HUES64 (cell line): ENCODE data around the gene LY6G5C. TPM values are rescaled to one million over a fixed set of nuclear protein-coding genes. Genes with fewer than 3 reads are reported as not detected.

Source experiments
- H3K27ac ChIP-seq: 2 replicates; pipeline ENCODE4 v1.7.0; 2013; ENCODE audit warnings: low read depth, low read length, inconsistent platforms
- H3K27me3 ChIP-seq: 2 replicates; pipeline ENCODE4 v1.6.1; 2013; ENCODE audit warnings: mild to moderate bottlenecking, low read length; ENCODE audit not compliant: insufficient read depth
- H3K36me3 ChIP-seq: 2 replicates; pipeline ENCODE4 v1.6.1; 2013; ENCODE audit warnings: mild to moderate bottlenecking, low read length; ENCODE audit not compliant: insufficient read depth
- H3K4me1 ChIP-seq: 2 replicates; pipeline ENCODE4 v1.6.1; 2013; ENCODE audit warnings: mild to moderate bottlenecking, low read length, moderate library complexity; ENCODE audit not compliant: insufficient read depth
- H3K4me3 ChIP-seq: 2 replicates; pipeline ENCODE4 v1.5.1; 2013; ENCODE audit warnings: mild to moderate bottlenecking, low read length, moderate library complexity
- H3K9ac ChIP-seq: 2 replicates; pipeline ENCODE4 v1.6.1; 2013; ENCODE audit warnings: mild to moderate bottlenecking, low read depth, low read length
- H3K9me3 ChIP-seq: 2 replicates; pipeline ENCODE4 v1.6.1; 2013; ENCODE audit warnings: low read depth, low read length; ENCODE audit not compliant: insufficient read depth
- WGBS: fragments of 150-250, 120-280 bp; methylation state at CpG from one replicate; pipeline ENCODE4 v1.1.7; 2013; ENCODE audit warnings: missing lambda C conversion rate; 5-methylcytosine and 5-hydroxymethylcytosine counted together
- polyA plus RNA-seq, 2 experiments: library from polyadenylated mRNA; stranded (reverse); fragments of 50-300 nt; gene quantifications; one replicate each; pipeline ENCODE4 v1.2.3, GENCODE V29; 2013

LY6G5C gene
- polyA plus RNA-seq (2013, experiment 1 of 2) = 0.70 TPM
- polyA plus RNA-seq (2013, experiment 2 of 2) = 1.1 TPM

- 18% methylated on average over 17 of the region's 17 CpGs for WGBS
- no peak within 1 kb of the TSS for H3K27ac ChIP-seq
- no peaks in the 10 kb centered on the region for H3K4me1 ChIP-seq
- no peaks in the 10 kb centered on the region for H3K9me3 ChIP-seq
- H3K27me3 ChIP-seq = peaks cover 20% of the 10 kb centered on the region
- no peaks in the 10 kb centered on the region for H3K36me3 ChIP-seq
- H3K4me3 ChIP-seq = peak within 1 kb of the TSS; percentile 60
- peak within 1 kb of the TSS; percentile 31; the same call in 1 of the 2 replicates for H3K9ac ChIP-seq
These were observed at the start of gene LY6G5C for GRCh38 chr6:31680226-31681134. Gene LY6G5C (minus strand): TSS chr6:31681067. CDS start chr6:31680373, 694 bp downstream.

DNA sequence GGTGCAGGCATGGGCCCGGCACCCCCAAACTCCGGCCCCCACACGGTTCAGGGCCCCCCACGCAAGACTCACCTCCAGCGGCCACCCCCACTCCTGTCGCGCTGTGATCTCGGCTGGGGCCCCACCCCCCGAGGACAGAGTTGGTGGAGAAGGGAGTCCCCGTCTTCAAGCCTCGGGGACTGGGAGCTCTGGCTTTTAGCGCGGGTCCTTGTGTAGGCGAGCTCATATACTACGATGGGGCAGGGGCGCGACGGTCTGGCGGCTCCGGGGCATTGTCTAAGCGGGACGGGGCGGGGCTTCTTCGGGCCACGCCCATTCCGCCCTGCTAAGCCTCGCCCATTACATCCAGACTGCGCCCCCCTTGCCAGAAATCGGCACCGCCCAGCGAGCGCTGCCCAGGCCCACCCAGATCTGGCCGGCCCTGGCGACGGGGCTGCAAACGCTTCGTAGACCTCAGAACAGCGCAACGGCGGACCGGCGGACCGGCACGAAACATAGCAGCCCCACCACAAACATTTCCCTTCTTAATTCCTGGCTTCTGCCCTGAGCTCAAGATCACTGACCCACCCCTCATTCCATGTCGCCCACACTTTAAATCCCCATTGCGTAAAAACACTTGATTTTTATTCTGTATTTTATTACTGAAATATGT lies 49.2 kb upstream of the LY6G5C start:
- no peaks in the 10 kb centered on the region for H3K9me3 ChIP-seq
- no peaks in the 10 kb centered on the region for H3K27me3 ChIP-seq
- WGBS = under 1% methylated on average over 45 of the region's 46 CpGs
- H3K27ac ChIP-seq = peak overlapping the region; percentile 84; the same call in 1 of the 2 replicates
- peaks cover 66% of the 10 kb centered on the region for H3K36me3 ChIP-seq
- peak overlapping the region; percentile 94 for H3K4me3 ChIP-seq
- H3K4me1 ChIP-seq = peaks cover 14% of the 10 kb centered on the region
- H3K9ac ChIP-seq = peak overlapping the region; percentile 80

- H3K4me1 ChIP-seq = peaks cover 14% of the 10 kb centered on the region
- H3K4me3 ChIP-seq = peak overlapping the region; percentile 94
- H3K9me3 ChIP-seq = no peaks in the 10 kb centered on the region
- H3K27me3 ChIP-seq = no peaks in the 10 kb centered on the region
- WGBS = under 1% methylated on average over 29 of the region's 29 CpGs
- H3K9ac ChIP-seq = peak overlapping the region; percentile 80
- peaks cover 66% of the 10 kb centered on the region for H3K36me3 ChIP-seq
- peak overlapping the region; percentile 84; the same call in 1 of the 2 replicates for H3K27ac ChIP-seq
These were observed 48.7 kb upstream of the LY6G5C start for GRCh38 chr6:31729515-31729978.

DNA sequence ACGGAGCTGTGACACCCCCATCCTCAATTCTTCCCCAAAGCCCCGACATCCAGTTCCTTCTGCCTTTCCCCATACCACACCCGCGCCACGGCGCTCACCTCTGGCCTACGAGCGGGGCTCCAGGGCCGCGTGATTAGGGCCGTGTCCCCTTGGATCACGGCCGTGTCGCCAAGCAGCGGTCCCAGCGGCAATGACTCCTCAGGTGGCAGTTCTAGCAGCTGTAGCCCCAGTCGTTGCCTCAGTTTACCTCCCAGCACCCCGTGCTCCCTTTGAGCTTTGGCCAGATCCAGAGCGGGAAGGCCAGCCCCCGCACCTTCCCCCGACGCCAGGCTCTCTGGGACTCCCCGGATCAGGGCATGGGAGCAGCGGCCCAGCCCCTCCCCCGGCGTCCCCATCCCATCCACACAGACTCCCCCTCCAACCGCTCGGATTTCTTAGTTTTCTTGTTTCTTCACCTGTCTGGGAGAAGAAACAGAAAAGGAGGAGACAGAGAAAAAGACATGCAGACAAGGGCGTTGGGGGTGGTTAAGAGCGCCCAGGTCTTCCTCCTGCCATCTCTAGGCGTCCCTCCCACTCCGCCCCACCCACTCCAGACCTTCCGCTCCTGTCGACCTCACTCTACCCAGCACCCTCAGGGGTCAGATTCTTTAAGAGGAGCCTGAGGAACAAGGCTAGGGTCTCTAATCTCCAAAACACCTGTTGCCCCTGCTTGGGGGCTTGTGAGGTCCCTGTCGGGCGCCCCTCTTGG lies 48.1 kb upstream of the LY6G5C start, which contains the start of gene DDAH2:
DDAH2 (minus strand) TSS at position 533 of the 748 bp plus-strand sequence; CDS start at position 395, 138 bp downstream.
- Histone ChIP-seq H3K4me3 (peak within 1 kb of the TSS; percentile 94), H3K4me1 (peaks cover 8% of the 10 kb centered on the region; the same call in 1 of the 2 replicates), H3K27me3 (no peaks in the 10 kb centered on the region), H3K27ac (peak within 1 kb of the TSS; percentile 84; the same call in 1 of the 2 replicates), H3K9me3 (no peaks in the 10 kb centered on the region), H3K36me3 (peaks cover 62% of the 10 kb centered on the region), H3K9ac (peak within 1 kb of the TSS; percentile 80)
- 41% methylated on average over 36 of the region's 36 CpGs for WGBS

DNA sequence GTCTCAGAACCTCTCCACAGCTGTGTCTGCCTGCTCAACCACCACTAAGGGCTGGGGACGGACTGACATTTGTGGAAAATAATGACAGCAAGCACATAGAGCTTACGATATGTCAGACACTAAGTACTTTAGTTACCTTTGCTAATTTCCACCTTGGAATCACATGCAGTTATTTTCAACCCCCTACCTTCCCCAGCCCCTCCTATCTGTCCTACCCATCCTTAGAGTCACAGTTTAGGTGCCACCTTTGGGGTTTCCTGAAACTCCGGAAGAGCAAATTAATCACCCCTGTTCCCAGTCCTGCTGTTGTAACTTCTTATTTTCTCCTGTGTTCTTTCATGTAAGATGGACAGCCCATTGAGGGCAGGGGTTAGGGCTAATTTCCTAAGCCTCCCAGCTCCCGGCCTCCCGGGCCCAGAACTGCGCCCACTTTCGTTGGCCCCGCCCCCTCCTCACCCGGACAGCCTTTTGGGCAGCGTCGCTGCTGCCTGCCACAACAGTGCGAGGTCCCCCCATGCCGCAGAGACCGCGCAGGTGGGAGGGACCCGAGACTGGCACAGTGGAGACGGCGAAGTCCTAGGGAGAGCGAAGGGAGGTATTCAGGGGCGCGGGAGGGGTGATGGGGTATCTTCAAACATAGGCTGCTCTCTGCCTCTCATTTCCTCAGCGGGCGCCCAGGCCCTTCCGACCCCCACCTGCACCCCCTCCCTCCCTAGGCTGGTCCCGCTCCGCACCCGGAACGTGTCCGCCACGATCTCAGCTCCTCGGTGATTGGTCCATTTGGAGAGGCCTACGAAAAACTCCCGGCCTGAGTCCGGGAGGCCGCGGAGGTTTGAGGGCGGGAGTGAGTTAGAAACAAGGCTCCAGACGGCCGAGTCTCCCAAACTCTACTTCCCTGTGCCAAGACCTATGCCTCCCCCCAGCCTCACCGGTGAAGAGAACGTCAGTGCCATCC lies 47.1 kb upstream of the LY6G5C start:
- Histone ChIP-seq H3K4me3 (peak overlapping the region; percentile 94; the same call in 1 of the 2 replicates), H3K27ac (no peak overlapping the region)

DNA sequence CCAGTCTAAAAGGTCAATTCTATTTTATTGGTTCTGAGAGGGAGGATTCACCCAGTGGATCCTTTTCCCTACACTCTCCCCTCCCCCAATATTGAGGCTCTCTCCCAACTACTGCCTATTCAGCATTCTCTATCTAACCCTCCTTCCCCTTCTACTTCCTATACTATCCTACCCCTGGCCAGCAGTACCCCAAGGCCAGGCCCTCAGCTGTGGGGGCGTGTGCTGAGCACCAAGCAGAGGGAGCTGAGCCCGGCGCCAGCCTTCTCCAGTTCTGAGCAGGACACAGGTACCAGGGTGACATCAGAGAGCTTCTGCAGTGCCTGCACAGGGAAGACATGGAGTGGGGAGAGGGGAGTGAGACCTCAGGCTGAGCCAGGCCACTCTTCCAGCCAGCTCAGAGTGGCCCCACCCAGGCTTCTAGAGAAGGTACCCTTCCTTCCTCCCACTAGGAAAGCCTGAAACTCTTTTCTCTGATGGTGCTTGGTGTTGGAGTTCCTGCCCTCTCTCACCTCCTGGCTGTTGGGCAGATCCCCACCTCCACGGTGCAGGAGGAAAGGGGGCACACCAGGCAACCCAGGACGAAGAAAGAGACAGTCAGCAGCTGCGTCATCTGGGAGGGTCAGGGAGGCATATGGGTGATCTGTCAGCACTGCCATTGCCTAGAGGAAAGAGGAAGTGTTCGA lies 46.3 kb upstream of the LY6G5C start:
- Histone ChIP-seq H3K4me1 (peaks cover 8% of the 10 kb centered on the region; the same call in 1 of the 2 replicates), H3K4me3 (no peak overlapping the region), H3K9ac (no peak overlapping the region), H3K27ac (no peak overlapping the region), H3K36me3 (peaks cover 45% of the 10 kb centered on the region), H3K27me3 (no peaks in the 10 kb centered on the region), H3K9me3 (no peaks in the 10 kb centered on the region)
- WGBS = 88% methylated on average over 7 of the region's 7 CpGs

More for the DNA sequence above, 47.1 kb upstream of the LY6G5C start:
- H3K4me1 ChIP-seq = peaks cover 8% of the 10 kb centered on the region; the same call in 1 of the 2 replicates
- no peaks in the 10 kb centered on the region for H3K9me3 ChIP-seq
- H3K27me3 ChIP-seq = no peaks in the 10 kb centered on the region
- WGBS = 93% methylated on average over 41 of the region's 41 CpGs
- no peak overlapping the region for H3K9ac ChIP-seq
- H3K36me3 ChIP-seq = peaks cover 52% of the 10 kb centered on the region

DNA sequence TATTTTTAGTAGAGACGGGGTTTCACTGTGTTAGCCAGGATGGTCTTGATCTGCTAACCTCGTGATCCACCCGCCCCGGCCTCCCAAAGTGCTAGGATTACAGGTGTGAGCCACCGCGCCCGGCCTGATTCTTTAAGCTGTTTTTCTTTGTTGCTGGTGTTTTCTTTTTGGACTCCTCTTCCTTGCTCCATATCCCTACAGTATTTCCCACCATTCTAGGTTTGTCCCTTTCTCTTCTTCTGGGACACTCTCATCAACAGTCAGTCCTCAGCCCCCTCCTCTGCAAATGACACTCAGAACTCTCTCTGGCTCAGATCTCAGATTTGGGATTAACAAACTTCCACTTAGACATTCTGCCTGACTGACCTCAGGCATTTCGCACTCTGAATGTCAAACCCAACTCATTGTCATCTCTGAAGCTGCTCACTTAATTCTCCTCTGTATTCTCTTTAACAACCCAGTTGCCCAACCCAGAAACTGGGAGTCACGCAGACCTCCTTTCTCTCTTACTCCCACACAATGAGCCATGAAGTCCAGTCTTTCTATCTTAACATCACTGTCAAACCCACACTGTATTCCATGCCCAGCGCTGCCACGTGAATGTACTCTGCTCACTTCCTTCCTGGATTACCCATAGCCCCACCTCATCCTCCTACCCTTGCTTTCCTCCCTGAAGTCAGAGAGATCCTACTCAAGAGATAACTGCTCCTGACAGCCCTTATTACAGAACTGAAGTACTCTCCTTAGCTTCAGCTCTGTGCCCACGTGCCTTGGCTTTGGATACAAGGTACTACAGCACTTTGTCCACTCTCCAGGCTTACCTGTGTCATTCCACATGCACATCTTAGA lies 44.9 kb upstream of the LY6G5C start:
- H3K27ac ChIP-seq = no peak overlapping the region
- H3K9me3 ChIP-seq = no peaks in the 10 kb centered on the region
- H3K4me3 ChIP-seq = no peak overlapping the region
- H3K9ac ChIP-seq = no peak overlapping the region
- H3K27me3 ChIP-seq = no peaks in the 10 kb centered on the region
- WGBS = 94% methylated on average over 12 of the region's 12 CpGs
- H3K36me3 ChIP-seq = peaks cover 32% of the 10 kb centered on the region
- peaks cover 7% of the 10 kb centered on the region; the same call in 1 of the 2 replicates for H3K4me1 ChIP-seq

- H3K27me3 ChIP-seq = no peaks in the 10 kb centered on the region
- peaks cover 28% of the 10 kb centered on the region for H3K36me3 ChIP-seq
- H3K4me3 ChIP-seq = no peak overlapping the region
- no peaks in the 10 kb centered on the region for H3K9me3 ChIP-seq
- 0 out of 2 replicates have a peak, but pooled peaks cover 3% of the 10 kb centered on the region for H3K4me1 ChIP-seq
- no peak overlapping the region for H3K27ac ChIP-seq
- WGBS = 94% methylated on average over 25 of the region's 25 CpGs
- no peak overlapping the region for H3K9ac ChIP-seq
These were observed 43.3 kb upstream of the LY6G5C start for GRCh38 chr6:31723980-31724691.
